Measurements from ENCODE around the gene ST7. TPM values are rescaled to one million over a fixed set of nuclear protein-coding genes. Genes with fewer than 3 reads are reported as not detected.

The ST7 gene
- total and polyA plus RNA-seq, 2 experiments from 2014 or later: 31.2 to 38.5 TPM

GRCh38 chr7:116977172-116977571 is 23.9 kb downstream of the ST7 start:
- TF ChIP-seq, protein P1, sequence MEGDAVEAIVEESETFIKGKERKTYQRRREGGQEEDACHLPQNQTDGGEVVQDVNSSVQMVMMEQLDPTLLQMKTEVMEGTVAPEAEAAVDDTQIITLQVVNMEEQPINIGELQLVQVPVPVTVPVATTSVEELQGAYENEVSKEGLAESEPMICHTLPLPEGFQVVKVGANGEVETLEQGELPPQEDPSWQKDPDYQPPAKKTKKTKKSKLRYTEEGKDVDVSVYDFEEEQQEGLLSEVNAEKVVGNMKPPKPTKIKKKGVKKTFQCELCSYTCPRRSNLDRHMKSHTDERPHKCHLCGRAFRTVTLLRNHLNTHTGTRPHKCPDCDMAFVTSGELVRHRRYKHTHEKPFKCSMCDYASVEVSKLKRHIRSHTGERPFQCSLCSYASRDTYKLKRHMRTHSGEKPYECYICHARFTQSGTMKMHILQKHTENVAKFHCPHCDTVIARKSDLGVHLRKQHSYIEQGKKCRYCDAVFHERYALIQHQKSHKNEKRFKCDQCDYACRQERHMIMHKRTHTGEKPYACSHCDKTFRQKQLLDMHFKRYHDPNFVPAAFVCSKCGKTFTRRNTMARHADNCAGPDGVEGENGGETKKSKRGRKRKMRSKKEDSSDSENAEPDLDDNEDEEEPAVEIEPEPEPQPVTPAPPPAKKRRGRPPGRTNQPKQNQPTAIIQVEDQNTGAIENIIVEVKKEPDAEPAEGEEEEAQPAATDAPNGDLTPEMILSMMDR (IDR thresholded peaks at IDR 0.05; ENCODE audit: poor library complexity): no peak
- TF ChIP-seq EZH2phosphoT487 (IDR thresholded peaks at IDR 0.05; ENCODE audit: low read depth, severe bottlenecking, unreplicated experiment) (no peak), EZH2 (IDR thresholded peaks at IDR 0.05; ENCODE audit: borderline replicate concordance) (no peak)
- no peaks in the 10 kb centered on the region for H3K4me1 ChIP-seq (ENCODE audit: insufficient read depth)
- no peaks in the 10 kb centered on the region for H4K20me1 ChIP-seq (ENCODE audit: insufficient read depth, poor library complexity, severe bottlenecking)
- H3K36me3 ChIP-seq (replicated peaks; ENCODE audit: insufficient read depth, low read depth): no peaks in the 10 kb centered on the region
- no peaks in the 10 kb centered on the region for H3K9me3 ChIP-seq (ENCODE audit: low read depth)
- no peak for DNase-seq (ENCODE audit: low spot score)
- 82% methylated on average over 1 of the region's 1 CpG for WGBS (ENCODE audit: low lambda C conversion rate, missing lambda C conversion rate)
- H3K27ac ChIP-seq: no peak overlapping the region
- H3K4me2 ChIP-seq: no peak overlapping the region
- no peaks in the 10 kb centered on the region for H3K27me3 ChIP-seq
- no peaks in the 10 kb centered on the region for H3K9me2 ChIP-seq (replicated peaks; ENCODE audit: insufficient read depth)
- peaks cover 43% of the 10 kb centered on the region for H3K79me2 ChIP-seq
- no peak overlapping the region for H2AFZ ChIP-seq
- no peak overlapping the region for H3K4me3 ChIP-seq

DNA sequence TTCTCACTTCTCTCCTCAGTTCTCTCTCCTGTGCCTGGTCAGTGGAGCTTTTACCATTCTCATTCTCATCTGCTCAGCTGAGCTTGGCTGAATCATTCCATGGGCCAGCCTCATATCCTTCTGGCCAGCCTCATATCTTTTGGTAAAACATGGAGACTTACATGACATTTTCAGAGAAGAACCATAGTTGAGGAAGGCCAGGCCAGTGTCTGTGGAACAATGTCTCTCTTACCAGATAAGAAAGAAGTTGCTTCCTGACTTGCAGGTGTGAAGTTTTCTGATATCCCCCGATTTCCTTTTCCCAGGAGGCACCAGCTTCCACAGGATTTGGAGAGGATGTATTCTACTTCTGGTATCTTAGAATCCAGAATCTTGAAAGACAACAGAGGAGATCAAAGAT is 24.7 kb downstream of the ST7 start:
- Histone ChIP-seq H3K9me3 (ENCODE audit: low read depth) (no peaks in the 10 kb centered on the region), H4K20me1 (ENCODE audit: insufficient read depth, poor library complexity, severe bottlenecking) (no peaks in the 10 kb centered on the region), H3K36me3 (replicated peaks; ENCODE audit: insufficient read depth, low read depth) (no peaks in the 10 kb centered on the region), H3K27ac (no peak overlapping the region), H3K4me3 (no peak overlapping the region), H3K79me2 (peaks cover 49% of the 10 kb centered on the region), H2AFZ (no peak overlapping the region), H3K4me2 (no peak overlapping the region), H3K4me1 (ENCODE audit: insufficient read depth) (no peaks in the 10 kb centered on the region), H3K9me2 (replicated peaks; ENCODE audit: insufficient read depth) (no peaks in the 10 kb centered on the region), H3K27me3 (no peaks in the 10 kb centered on the region)
- 61% methylated on average over 1 of the region's 1 CpG for WGBS (ENCODE audit: low lambda C conversion rate, missing lambda C conversion rate)
- TF ChIP-seq EZH2phosphoT487 (IDR thresholded peaks at IDR 0.05; ENCODE audit: low read depth, severe bottlenecking, unreplicated experiment) (no peak), EZH2 (IDR thresholded peaks at IDR 0.05; ENCODE audit: borderline replicate concordance) (no peak)
- TF ChIP-seq, protein P1 (IDR thresholded peaks at IDR 0.05; ENCODE audit: poor library complexity): no peak
- DNase-seq (ENCODE audit: low spot score): no peak

- Histone ChIP-seq H3K27me3 (no peaks in the 10 kb centered on the region), H3K79me2 (peaks cover 43% of the 10 kb centered on the region), H4K20me1 (ENCODE audit: insufficient read depth, poor library complexity, severe bottlenecking) (no peaks in the 10 kb centered on the region), H3K9me3 (ENCODE audit: low read depth) (no peaks in the 10 kb centered on the region), H2AFZ (no peak overlapping the region), H3K27ac (no peak overlapping the region), H3K9me2 (replicated peaks; ENCODE audit: insufficient read depth) (no peaks in the 10 kb centered on the region), H3K4me2 (no peak overlapping the region), H3K4me3 (no peak overlapping the region), H3K4me1 (ENCODE audit: insufficient read depth) (no peaks in the 10 kb centered on the region), H3K36me3 (replicated peaks; ENCODE audit: insufficient read depth, low read depth) (no peaks in the 10 kb centered on the region)
- 94% methylated on average over 3 of the region's 3 CpGs for WGBS (ENCODE audit: low lambda C conversion rate, missing lambda C conversion rate)
- DNase-seq (ENCODE audit: low spot score): no peak
- TF ChIP-seq, protein P1 (IDR thresholded peaks at IDR 0.05; ENCODE audit: poor library complexity): no peak
- no peak for TF ChIP-seq EZH2 (IDR thresholded peaks at IDR 0.05; ENCODE audit: borderline replicate concordance)
- no peak for TF ChIP-seq EZH2phosphoT487 (IDR thresholded peaks at IDR 0.05; ENCODE audit: low read depth, severe bottlenecking, unreplicated experiment)
Observed at GRCh38 chr7:116979430-116979829, 26.1 kb downstream of the ST7 start.

- TF ChIP-seq EZH2phosphoT487 (IDR thresholded peaks at IDR 0.05; ENCODE audit: low read depth, severe bottlenecking, unreplicated experiment) (no peak), EZH2 (IDR thresholded peaks at IDR 0.05; ENCODE audit: borderline replicate concordance) (no peak)
- TF ChIP-seq, protein P1 (IDR thresholded peaks at IDR 0.05; ENCODE audit: poor library complexity): no peak
- no peak overlapping the region for H2AFZ ChIP-seq
- no peak overlapping the region for H3K27ac ChIP-seq
- H3K27me3 ChIP-seq: no peaks in the 10 kb centered on the region
- H4K20me1 ChIP-seq (ENCODE audit: insufficient read depth, poor library complexity, severe bottlenecking): no peaks in the 10 kb centered on the region
- H3K4me2 ChIP-seq: no peak overlapping the region
- H3K9me3 ChIP-seq (ENCODE audit: low read depth): no peaks in the 10 kb centered on the region
- H3K79me2 ChIP-seq: peaks cover 46% of the 10 kb centered on the region
- H3K36me3 ChIP-seq (replicated peaks; ENCODE audit: insufficient read depth, low read depth): no peaks in the 10 kb centered on the region
- no peaks in the 10 kb centered on the region for H3K9me2 ChIP-seq (replicated peaks; ENCODE audit: insufficient read depth)
- no peak overlapping the region for H3K4me3 ChIP-seq
- WGBS (ENCODE audit: low lambda C conversion rate, missing lambda C conversion rate): 87% methylated on average over 4 of the region's 4 CpGs
- DNase-seq (ENCODE audit: low spot score): no peak
- H3K4me1 ChIP-seq (ENCODE audit: insufficient read depth): no peaks in the 10 kb centered on the region
Observed at GRCh38 chr7:116980354-116980753, 27.1 kb downstream of the ST7 start.

All from hepatocyte (in vitro differentiated cells).